Prostate gland (tissue), 2 donors: ENCODE results near the gene C2CD4D.

ENCODE experiments used
- CTCF ChIP-seq, 4 experiments: fragments of 200-600 bp in 2 of 4; fragments of 450-650 bp in 2 of 4; sonication (generic) in 2 of 4; IDR thresholded peaks; 1 replicate in 3 of 4; 2 replicates in 1 of 4; pipeline ENCODE4 v1.5.1; 2016 to 2019; ENCODE audit warnings: antibody characterized with exemption in 4 of 4, mild to moderate bottlenecking in 2 of 4, moderate library complexity in 2 of 4
- POLR2A ChIP-seq: fragments of 450-650 bp; IDR thresholded peaks from one replicate; pipeline ENCODE4 v1.6.1; 2016; ENCODE audit warnings: antibody characterized with exemption, mild to moderate bottlenecking

- no peak for TF ChIP-seq CTCF (IDR thresholded peaks at IDR 0.05)
- no peak for TF ChIP-seq POLR2A
Measured at GRCh38 chr1:151875419-151876097, 35.9 kb upstream of the C2CD4D start.
